IMR-90 (cell line): ENCODE data around the gene UQCC5. TPM values are rescaled to one million over a fixed set of nuclear protein-coding genes. Genes with fewer than 3 reads are reported as not detected.

Experiments used
- ATAC-seq: fragments of 200-7000 bp; cut with Tn5 transposase; 2 replicates; pipeline ENCODE4 v1.9.1; 2020; ENCODE audit warnings: low read depth, mild to moderate bottlenecking, moderate library complexity
- BruUV-seq: library from RNA; stranded (reverse); fragments of 400-500 nt; replicated peaks from 2 replicates; lab custom pipeline; 2021; lab: Mats Ljungman, UMichigan
- CTCF ChIA-PET: fragments of 300-600 bp; formaldehyde crosslinking; extraction: SDS; loops from one replicate; lab custom pipeline; 2021; ENCODE audit warnings: antibody characterized with exemption; lab: Yijun Ruan, JAX
- POLR2A ChIA-PET: fragments of 300-600 bp; sonication (Branson Sonifier 250); formaldehyde crosslinking; loops from one replicate; lab custom pipeline; 2022; ENCODE audit warnings: antibody characterized with exemption; ENCODE audit not compliant: unreplicated experiment; lab: Charles Lee
- DNase-seq: peaks from one replicate; pipeline ENCODE4 v3.0.0; 2013
- H2AFZ ChIP-seq: replicated peaks from 2 replicates; pipeline ENCODE3; 2013; ENCODE audit warnings: low read length, mild to moderate bottlenecking; ENCODE audit not compliant: poor library complexity
- H2AK5ac ChIP-seq: 2 replicates; pipeline ENCODE4 v1.6.1; 2013; ENCODE audit warnings: low read depth, low read length, inconsistent platforms
- H2AK9ac ChIP-seq: replicated peaks from 2 replicates; pipeline ENCODE3; 2013; ENCODE audit warnings: mild to moderate bottlenecking, low read depth, low read length, moderate library complexity; ENCODE audit not compliant: poor library complexity
- H2BK120ac ChIP-seq: 2 replicates; pipeline ENCODE4 v1.6.1; 2013; ENCODE audit warnings: low read depth, low read length, inconsistent platforms
- H2BK15ac ChIP-seq: 3 replicates; pipeline ENCODE4 v1.6.1; 2013; ENCODE audit warnings: low read depth, low read length, inconsistent platforms
- H2BK20ac ChIP-seq: 2 replicates; pipeline ENCODE4 v1.6.1; 2013; ENCODE audit warnings: low read depth, mild to moderate bottlenecking, inconsistent platforms, low read length, moderate library complexity
- H2BK5ac ChIP-seq: 2 replicates; pipeline ENCODE4 v1.6.1; 2013; ENCODE audit warnings: mild to moderate bottlenecking, low read depth, low read length, inconsistent platforms; ENCODE audit not compliant: poor library complexity, severe bottlenecking
- H3K14ac ChIP-seq: replicated peaks from 2 replicates; pipeline ENCODE4 v1.6.1; 2013; ENCODE audit warnings: low read depth, low read length, inconsistent platforms
- H3K18ac ChIP-seq: 2 replicates; pipeline ENCODE4 v1.6.1; 2013; ENCODE audit warnings: low read depth, low read length, control low read depth
- H3K23ac ChIP-seq: 2 replicates; pipeline ENCODE4 v1.6.1; 2013; ENCODE audit warnings: low read depth, low read length, inconsistent platforms
- H3K27ac ChIP-seq: 2 replicates; pipeline ENCODE4 v1.5.1; 2013; ENCODE audit warnings: mild to moderate bottlenecking, control low read depth, low read length; ENCODE audit not compliant: insufficient read depth
- H3K27me3 ChIP-seq: 2 replicates; pipeline ENCODE4 v1.6.1; 2013; ENCODE audit warnings: low read length; ENCODE audit not compliant: control insufficient read depth, insufficient read depth
- H3K36me3 ChIP-seq: 2 replicates; pipeline ENCODE4 v1.6.1; 2013; ENCODE audit warnings: low read length, mixed read lengths; ENCODE audit not compliant: control insufficient read depth, insufficient read depth
- H3K4ac ChIP-seq: 2 replicates; pipeline ENCODE4 v1.6.1; 2013; ENCODE audit warnings: low read depth, low read length, inconsistent platforms
- H3K4me1 ChIP-seq: 2 replicates; pipeline ENCODE4 v1.6.1; 2013; ENCODE audit warnings: low read length, mixed read lengths; ENCODE audit not compliant: control insufficient read depth, insufficient read depth
- H3K4me2 ChIP-seq: 2 replicates; pipeline ENCODE4 v1.6.1; 2013; ENCODE audit warnings: low read depth, mild to moderate bottlenecking, control low read depth, low read length, moderate library complexity
- H3K4me3 ChIP-seq: 2 replicates; pipeline ENCODE4 v1.5.1; 2013; ENCODE audit warnings: low read depth, mild to moderate bottlenecking, control low read depth, low read length, moderate library complexity; ENCODE audit not compliant: insufficient read depth
- H3K56ac ChIP-seq: 2 replicates; pipeline ENCODE4 v1.6.1; 2013; ENCODE audit warnings: low read length, inconsistent platforms; ENCODE audit not compliant: insufficient read depth; ENCODE audit errors: extremely low read depth
- H3K79me1 ChIP-seq, 2 experiments: 2 replicates each; pipeline ENCODE4 v1.6.1; 2013; ENCODE audit warnings: low read length in 2 of 2, inconsistent platforms in 1 of 2, low read depth in 1 of 2
- H3K9ac ChIP-seq: 2 replicates; pipeline ENCODE4 v1.6.1; 2013; ENCODE audit warnings: low read depth, low read length, control low read depth
- H3K9me1 ChIP-seq: 2 replicates; pipeline ENCODE4 v1.6.1; 2013; ENCODE audit warnings: low read length, inconsistent platforms; ENCODE audit not compliant: insufficient read depth
- H3K9me3 ChIP-seq: 2 replicates; pipeline ENCODE4 v1.6.1; 2013; ENCODE audit warnings: low read length; ENCODE audit not compliant: control insufficient read depth, insufficient read depth
- H4K20me1 ChIP-seq: 2 replicates; pipeline ENCODE4 v1.6.1; 2013; ENCODE audit warnings: low read length, inconsistent platforms; ENCODE audit not compliant: insufficient read depth
- H4K5ac ChIP-seq: 2 replicates; pipeline ENCODE4 v1.6.1; 2013; ENCODE audit warnings: mild to moderate bottlenecking, low read depth, low read length, control low read depth
- H4K8ac ChIP-seq, 2 experiments: 2 replicates each; pipeline ENCODE4 v1.6.1; 2013; ENCODE audit warnings: low read depth in 2 of 2, low read length in 2 of 2, control low read depth in 1 of 2, inconsistent platforms in 1 of 2
- H4K91ac ChIP-seq: 2 replicates; pipeline ENCODE4 v1.6.1; 2013; ENCODE audit warnings: low read depth, low read length, inconsistent platforms; ENCODE audit not compliant: insufficient read depth
- BHLHE40 ChIP-seq: fragments of 150-350 bp; IDR thresholded peaks from 2 replicates; pipeline ENCODE4 v1.6.1; 2016; ENCODE audit warnings: mild to moderate bottlenecking, low read depth, low read length
- CHD1 ChIP-seq: IDR thresholded peaks from 2 replicates; pipeline ENCODE4 v1.6.1; 2012; ENCODE audit warnings: low read depth, low read length, improper control_type of control experiment
- FOS ChIP-seq: fragments of 150-350 bp; IDR thresholded peaks from 2 replicates; pipeline ENCODE4 v1.6.1; 2016; ENCODE audit warnings: low read depth, low read length
- NFE2L2 ChIP-seq: fragments of 150-350 bp; IDR thresholded peaks from 2 replicates; pipeline ENCODE4 v1.6.1; 2016; ENCODE audit warnings: low read depth, mild to moderate bottlenecking, low read length
- POLR2A ChIP-seq: IDR thresholded peaks from 2 replicates; pipeline ENCODE4 v1.6.1; 2012; ENCODE audit warnings: mild to moderate bottlenecking, low read depth, low read length
- RAD21 ChIP-seq: IDR thresholded peaks from 2 replicates; pipeline ENCODE4 v1.6.1; 2012; ENCODE audit warnings: low read length, improper control_type of control experiment
- SMC3 ChIP-seq: fragments of 150-350 bp; IDR thresholded peaks from 2 replicates; pipeline ENCODE4 v1.6.1; 2016; ENCODE audit warnings: low read depth, mild to moderate bottlenecking, antibody characterized with exemption, low read length, moderate library complexity
- USF2 ChIP-seq: fragments of 150-350 bp; IDR thresholded peaks from 2 replicates; pipeline ENCODE4 v1.6.1; 2017; ENCODE audit warnings: mild to moderate bottlenecking, antibody characterized with exemption, low read length, low read depth
- WGBS, 2 experiments: methylation state at CpG; one replicate each; pipeline versions ENCODE4 v1.1.5 to v1.1.7; 2013; ENCODE audit warnings: missing lambda C conversion rate in 2 of 2; ENCODE audit not compliant: insufficient read length in 1 of 2; ENCODE audit errors: extremely low coverage in 2 of 2; 5-methylcytosine and 5-hydroxymethylcytosine counted together
- dilution Hi-C: fragments of 300-500 bp; cut with HindIII; formaldehyde crosslinking; loops from one replicate; pipeline ENCODE4 v1.14.3; 2018; ENCODE audit warnings: low sequenced_read_pairs; ENCODE audit not compliant: unreplicated experiment
- in situ Hi-C: fragments of 300-500 bp; cut with MboI; formaldehyde crosslinking; loops from 3 replicates; pipeline ENCODE4 v1.14.3; 2019; ENCODE audit warnings: low sequenced_read_pairs, inconsistent platforms, mixed read lengths
- intact Hi-C: fragments of 100-400 bp; cut with micrococcal nuclease; formaldehyde crosslinking; loops from 2 replicates; pipeline ENCODE4 v1.10.0; 2022
- polyA plus RNA-seq, 3 experiments: library from polyadenylated mRNA; depleted of rRNA; stranded (reverse); fragments of >200 nt; gene quantifications; 2 replicates each; pipeline ENCODE4 v1.2.3, GENCODE V29; 2012; ENCODE audit warnings: low replicate concordance in 1 of 3
- total RNA-seq: library from RNA; depleted of rRNA; stranded (reverse); fragments of >200 nt; gene quantifications from 2 replicates; pipeline ENCODE4 v1.2.3, GENCODE V29; 2012
- TF ChIP-seq, protein P1 (sequence below): fragments of 150-350 bp; IDR thresholded peaks from 2 replicates; pipeline ENCODE4 v1.6.1; 2016; ENCODE audit warnings: low read depth, mild to moderate bottlenecking, low read length, moderate library complexity, borderline replicate concordance
- TF ChIP-seq, protein P2 (sequence below): conservative IDR thresholded peaks from 2 replicates; pipeline ENCODE4 v1.5.1; 2012; ENCODE audit warnings: mild to moderate bottlenecking, low read depth, low read length, improper control_type of control experiment

Gene UQCC5
- total and polyA plus RNA-seq, 2 of the 4 experiments (the other 2 are of a cell fraction): 1.1 to 16.9 TPM

DNA sequence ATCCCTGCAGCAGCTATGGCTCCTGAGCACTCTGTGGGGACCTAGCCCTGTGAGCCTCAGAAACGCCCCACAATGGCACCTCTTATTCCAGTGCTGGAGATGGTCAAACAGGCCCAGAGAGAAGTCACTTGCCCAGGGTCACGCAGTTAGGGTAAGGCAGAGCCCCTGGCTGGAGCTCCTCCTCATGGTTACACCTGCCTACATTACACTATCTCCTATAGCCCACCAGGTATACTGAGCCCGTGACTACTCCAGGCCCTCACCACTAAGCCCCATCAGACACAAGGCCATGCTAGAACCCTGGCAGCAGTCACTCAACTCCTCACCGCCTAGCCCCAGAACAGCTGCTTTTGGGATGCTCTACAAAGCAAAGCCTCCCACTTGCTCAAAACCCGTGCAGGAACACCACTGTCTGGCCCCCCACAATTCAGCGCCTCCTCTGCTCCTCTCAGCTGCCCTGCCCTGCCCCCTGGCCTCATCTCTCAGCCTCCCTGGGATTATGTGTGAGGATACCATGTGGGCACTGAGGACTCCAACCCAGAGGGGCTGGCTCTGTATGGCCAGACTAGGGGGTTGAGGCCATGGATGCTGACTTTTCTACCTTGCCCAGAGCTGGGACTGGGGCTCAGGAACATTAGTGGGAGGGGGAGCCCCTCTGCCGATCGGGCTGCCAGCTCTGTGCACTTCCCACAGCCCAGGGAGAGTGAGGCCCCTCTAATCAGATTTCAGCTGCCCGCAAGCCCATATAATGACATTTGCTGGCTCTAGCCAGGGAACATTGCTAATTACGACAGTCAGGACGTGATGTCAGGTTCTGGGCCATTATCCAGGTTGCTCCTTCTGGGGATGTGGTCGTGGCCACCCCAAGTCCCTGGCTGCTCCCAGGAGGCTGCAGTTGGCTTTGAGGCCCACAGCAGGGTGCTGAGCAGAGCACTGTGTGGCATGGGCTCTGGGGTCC lies 6.8 kb upstream of the UQCC5 start:
- CTCF ChIA-PET: no interaction called here
- H2AK5ac ChIP-seq: no peak overlapping the region
- H3K14ac ChIP-seq: no peak overlapping the region
- no peak for ATAC-seq
- TF ChIP-seq BHLHE40 (no peak), NFE2L2 (no peak), CHD1 (no peak), FOS (no peak), USF2 (no peak), RAD21 (no peak), SMC3 (no peak), POLR2A (no peak)
- TF ChIP-seq, protein P1, sequence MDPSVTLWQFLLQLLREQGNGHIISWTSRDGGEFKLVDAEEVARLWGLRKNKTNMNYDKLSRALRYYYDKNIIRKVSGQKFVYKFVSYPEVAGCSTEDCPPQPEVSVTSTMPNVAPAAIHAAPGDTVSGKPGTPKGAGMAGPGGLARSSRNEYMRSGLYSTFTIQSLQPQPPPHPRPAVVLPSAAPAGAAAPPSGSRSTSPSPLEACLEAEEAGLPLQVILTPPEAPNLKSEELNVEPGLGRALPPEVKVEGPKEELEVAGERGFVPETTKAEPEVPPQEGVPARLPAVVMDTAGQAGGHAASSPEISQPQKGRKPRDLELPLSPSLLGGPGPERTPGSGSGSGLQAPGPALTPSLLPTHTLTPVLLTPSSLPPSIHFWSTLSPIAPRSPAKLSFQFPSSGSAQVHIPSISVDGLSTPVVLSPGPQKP: no peak
- TF ChIP-seq, protein P2, sequence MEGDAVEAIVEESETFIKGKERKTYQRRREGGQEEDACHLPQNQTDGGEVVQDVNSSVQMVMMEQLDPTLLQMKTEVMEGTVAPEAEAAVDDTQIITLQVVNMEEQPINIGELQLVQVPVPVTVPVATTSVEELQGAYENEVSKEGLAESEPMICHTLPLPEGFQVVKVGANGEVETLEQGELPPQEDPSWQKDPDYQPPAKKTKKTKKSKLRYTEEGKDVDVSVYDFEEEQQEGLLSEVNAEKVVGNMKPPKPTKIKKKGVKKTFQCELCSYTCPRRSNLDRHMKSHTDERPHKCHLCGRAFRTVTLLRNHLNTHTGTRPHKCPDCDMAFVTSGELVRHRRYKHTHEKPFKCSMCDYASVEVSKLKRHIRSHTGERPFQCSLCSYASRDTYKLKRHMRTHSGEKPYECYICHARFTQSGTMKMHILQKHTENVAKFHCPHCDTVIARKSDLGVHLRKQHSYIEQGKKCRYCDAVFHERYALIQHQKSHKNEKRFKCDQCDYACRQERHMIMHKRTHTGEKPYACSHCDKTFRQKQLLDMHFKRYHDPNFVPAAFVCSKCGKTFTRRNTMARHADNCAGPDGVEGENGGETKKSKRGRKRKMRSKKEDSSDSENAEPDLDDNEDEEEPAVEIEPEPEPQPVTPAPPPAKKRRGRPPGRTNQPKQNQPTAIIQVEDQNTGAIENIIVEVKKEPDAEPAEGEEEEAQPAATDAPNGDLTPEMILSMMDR: no peak
- no peak overlapping the region for H2AFZ ChIP-seq
- intact Hi-C loops: no loop called here
- no peak overlapping the region for H2AK9ac ChIP-seq
- POLR2A ChIA-PET: no interaction called here
- H4K20me1 ChIP-seq: peaks cover 46% of the 10 kb centered on the region
- no peak overlapping the region for H3K56ac ChIP-seq
- no peak overlapping the region for H3K9ac ChIP-seq
- H4K91ac ChIP-seq: no peak overlapping the region; the same call in 1 of the 2 replicates
- peaks cover 18% of the 10 kb centered on the region for H3K9me1 ChIP-seq
- H2BK120ac ChIP-seq: no peak overlapping the region
- WGBS, 2 experiments: 61% methylated on average over 7 of the region's 12 CpGs; no CpG with 5 or more reads in 1 of the 2 experiments
- in situ Hi-C loops: no loop called here
- no peak overlapping the region for H3K4me2 ChIP-seq
- peaks cover 24% of the 10 kb centered on the region for H3K4me1 ChIP-seq
- no peaks in the 10 kb centered on the region for H3K27me3 ChIP-seq
- dilution Hi-C loops: no loop called here
- H2BK5ac ChIP-seq: no peak overlapping the region
- H3K36me3 ChIP-seq: peaks cover 41% of the 10 kb centered on the region
- H3K79me1 ChIP-seq: peaks cover 17 to 83% of the 10 kb centered on the region in 2 experiments
- peak; percentile 46 for DNase-seq
- H4K5ac ChIP-seq: no peak overlapping the region
- no peak overlapping the region for H2BK20ac ChIP-seq
- H3K27ac ChIP-seq: no peak overlapping the region
- no TSS peak for BruUV-seq
- no peak overlapping the region for H4K8ac ChIP-seq
- no peaks in the 10 kb centered on the region for H3K9me3 ChIP-seq
- H2BK15ac ChIP-seq: no peak overlapping the region
- no peak overlapping the region for H3K4me3 ChIP-seq
- no peak overlapping the region for H3K18ac ChIP-seq
- H3K4ac ChIP-seq: no peak overlapping the region
- 0 out of 2 replicates have a peak overlapping the region, but pooled peaks have one; percentile 34 for H3K23ac ChIP-seq
